ENCODE data around the gene TENT4A. TPM values are rescaled to one million over a fixed set of nuclear protein-coding genes. Genes with fewer than 3 reads are reported as not detected.

TENT4A gene
- total RNA-seq, 4 donors from 2014 or later = 14.1 to 43.3 (median 27.2) TPM

- TF ChIP-seq POLR2A (IDR thresholded peaks at IDR 0.05) = no peak
- TF ChIP-seq, protein P1, sequence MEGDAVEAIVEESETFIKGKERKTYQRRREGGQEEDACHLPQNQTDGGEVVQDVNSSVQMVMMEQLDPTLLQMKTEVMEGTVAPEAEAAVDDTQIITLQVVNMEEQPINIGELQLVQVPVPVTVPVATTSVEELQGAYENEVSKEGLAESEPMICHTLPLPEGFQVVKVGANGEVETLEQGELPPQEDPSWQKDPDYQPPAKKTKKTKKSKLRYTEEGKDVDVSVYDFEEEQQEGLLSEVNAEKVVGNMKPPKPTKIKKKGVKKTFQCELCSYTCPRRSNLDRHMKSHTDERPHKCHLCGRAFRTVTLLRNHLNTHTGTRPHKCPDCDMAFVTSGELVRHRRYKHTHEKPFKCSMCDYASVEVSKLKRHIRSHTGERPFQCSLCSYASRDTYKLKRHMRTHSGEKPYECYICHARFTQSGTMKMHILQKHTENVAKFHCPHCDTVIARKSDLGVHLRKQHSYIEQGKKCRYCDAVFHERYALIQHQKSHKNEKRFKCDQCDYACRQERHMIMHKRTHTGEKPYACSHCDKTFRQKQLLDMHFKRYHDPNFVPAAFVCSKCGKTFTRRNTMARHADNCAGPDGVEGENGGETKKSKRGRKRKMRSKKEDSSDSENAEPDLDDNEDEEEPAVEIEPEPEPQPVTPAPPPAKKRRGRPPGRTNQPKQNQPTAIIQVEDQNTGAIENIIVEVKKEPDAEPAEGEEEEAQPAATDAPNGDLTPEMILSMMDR (IDR thresholded peaks at IDR 0.05) = no peak
- Histone ChIP-seq H3K36me3 (no peaks in the 10 kb centered on the region), H3K4me3 (no peak overlapping the region), H3K27me3 (no peaks in the 10 kb centered on the region), H3K4me1 (no peaks in the 10 kb centered on the region), H3K27ac (no peak overlapping the region), H3K9me3 (no peaks in the 10 kb centered on the region)
- intact Hi-C loops (cut with DNase I; ENCODE audit: low total_unique reads) = no loop called here
- no peak for DNase-seq
Observed at GRCh38 chr5:6746244-6746643, 33.0 kb downstream of the TENT4A start.

GRCh38 chr5:6747103-6747502, 33.9 kb downstream of the TENT4A start:
- H3K36me3 ChIP-seq = no peaks in the 10 kb centered on the region
- DNase-seq = no peak
- no peak for TF ChIP-seq POLR2A (IDR thresholded peaks at IDR 0.05)
- TF ChIP-seq, protein P1 (IDR thresholded peaks at IDR 0.05) = no peak

DNA sequence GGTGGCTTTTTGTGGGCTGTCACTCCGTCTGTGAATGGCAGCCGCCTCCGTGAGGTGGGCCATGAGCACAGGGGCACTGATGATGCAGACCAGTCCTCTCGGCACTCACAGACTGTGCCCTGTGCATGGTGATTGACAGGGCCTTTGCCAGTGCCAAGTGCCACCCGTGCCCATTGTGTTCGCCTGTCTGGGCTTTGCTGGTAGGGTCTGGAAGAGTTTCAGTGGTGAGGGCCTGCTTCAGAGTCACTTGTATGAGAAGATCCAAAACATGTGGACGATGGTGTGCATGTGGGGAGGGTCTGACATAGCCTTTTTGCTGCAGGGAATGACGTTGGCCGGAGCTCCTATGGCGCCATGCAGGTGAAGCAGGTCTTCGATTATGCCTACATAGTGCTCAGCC, 34.9 kb downstream of the TENT4A start:
- Histone ChIP-seq H3K9me3 (no peaks in the 10 kb centered on the region), H3K4me3 (no peak overlapping the region), H3K27ac (no peak overlapping the region), H3K27me3 (no peaks in the 10 kb centered on the region), H3K4me1 (no peaks in the 10 kb centered on the region), H3K36me3 (no peaks in the 10 kb centered on the region)
- intact Hi-C loops (cut with DNase I; ENCODE audit: low total_unique reads) = no loop called here
- TF ChIP-seq, protein P1 (IDR thresholded peaks at IDR 0.05) = no peak
- no peak for TF ChIP-seq POLR2A (IDR thresholded peaks at IDR 0.05)
- DNase-seq = no peak

More at GRCh38 chr5:6747103-6747502, 33.9 kb downstream of the TENT4A start:
- intact Hi-C loops (cut with DNase I; ENCODE audit: low total_unique reads) = no loop called here
- Histone ChIP-seq H3K27ac (no peak overlapping the region), H3K9me3 (no peaks in the 10 kb centered on the region), H3K4me3 (no peak overlapping the region), H3K27me3 (no peaks in the 10 kb centered on the region), H3K4me1 (no peaks in the 10 kb centered on the region)

GRCh38 chr5:6749026-6749716, 35.9 kb downstream of the TENT4A start:
- Histone ChIP-seq H3K36me3 (no peaks in the 10 kb centered on the region), H3K27ac (no peak overlapping the region), H3K9me3 (no peaks in the 10 kb centered on the region), H3K4me1 (no peaks in the 10 kb centered on the region), H3K4me3 (no peak overlapping the region), H3K27me3 (no peaks in the 10 kb centered on the region)
- intact Hi-C loops (cut with DNase I; ENCODE audit: low total_unique reads) = no loop called here
- no peak for DNase-seq
- TF ChIP-seq, protein P1 (IDR thresholded peaks at IDR 0.05) = no peak
- no peak for TF ChIP-seq POLR2A (IDR thresholded peaks at IDR 0.05)

- TF ChIP-seq POLR2A (IDR thresholded peaks at IDR 0.05) = no peak
- TF ChIP-seq, protein P1 (IDR thresholded peaks at IDR 0.05) = no peak
- no peaks in the 10 kb centered on the region for H3K36me3 ChIP-seq
- no peak overlapping the region for H3K4me3 ChIP-seq
- intact Hi-C loops (cut with DNase I; ENCODE audit: low total_unique reads) = no loop called here
- no peak overlapping the region for H3K27ac ChIP-seq
- no peaks in the 10 kb centered on the region for H3K9me3 ChIP-seq
- no peaks in the 10 kb centered on the region for H3K27me3 ChIP-seq
- H3K4me1 ChIP-seq = no peaks in the 10 kb centered on the region
- DNase-seq = no peak
Observed at GRCh38 chr5:6750142-6750840, 37.1 kb downstream of the TENT4A start.
